ENCODE results near the gene SLC49A3.

DNA sequence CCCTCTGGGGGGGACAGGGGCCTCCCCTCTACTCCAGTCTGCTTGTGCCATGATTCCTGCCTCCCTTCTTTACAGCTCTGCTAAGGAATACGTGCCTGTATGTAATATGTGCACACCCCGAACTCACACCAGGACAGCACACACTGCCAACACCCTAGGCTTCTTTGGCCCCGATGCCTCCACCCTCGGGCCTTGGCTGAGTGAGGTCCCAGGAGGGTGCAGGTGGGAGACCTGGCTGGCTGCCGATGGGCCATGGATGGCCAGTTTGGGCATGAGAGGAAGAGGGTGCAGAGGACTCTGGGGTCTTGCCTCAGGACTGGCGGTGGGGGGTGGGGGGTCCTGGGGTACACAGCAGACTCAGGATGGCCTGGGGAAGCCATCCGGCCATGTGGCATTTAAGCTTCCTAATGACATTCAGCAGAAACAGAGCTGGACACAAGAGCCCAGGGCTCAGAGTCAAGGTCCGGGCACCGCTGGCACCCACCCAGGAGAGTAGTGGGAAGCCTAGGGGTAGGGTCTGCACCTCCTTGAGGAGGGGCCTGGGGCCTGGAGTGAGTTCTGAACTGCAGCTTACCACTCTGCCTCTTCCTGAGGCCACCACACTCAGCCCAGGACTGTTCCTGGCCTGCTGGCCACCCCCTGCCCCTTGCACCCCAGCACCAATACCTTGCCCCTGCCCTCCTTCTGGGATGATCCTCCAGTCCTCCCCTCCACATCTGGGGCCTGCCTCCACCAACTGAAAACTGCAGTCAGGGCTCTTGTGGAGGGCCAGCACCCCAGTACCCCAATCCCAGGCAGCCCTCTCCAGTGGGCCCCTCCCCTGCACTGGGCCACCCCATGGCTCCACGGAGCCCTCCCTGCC is 14.6 kb upstream of the SLC49A3 start:
- TF ChIP-seq, protein P1, sequence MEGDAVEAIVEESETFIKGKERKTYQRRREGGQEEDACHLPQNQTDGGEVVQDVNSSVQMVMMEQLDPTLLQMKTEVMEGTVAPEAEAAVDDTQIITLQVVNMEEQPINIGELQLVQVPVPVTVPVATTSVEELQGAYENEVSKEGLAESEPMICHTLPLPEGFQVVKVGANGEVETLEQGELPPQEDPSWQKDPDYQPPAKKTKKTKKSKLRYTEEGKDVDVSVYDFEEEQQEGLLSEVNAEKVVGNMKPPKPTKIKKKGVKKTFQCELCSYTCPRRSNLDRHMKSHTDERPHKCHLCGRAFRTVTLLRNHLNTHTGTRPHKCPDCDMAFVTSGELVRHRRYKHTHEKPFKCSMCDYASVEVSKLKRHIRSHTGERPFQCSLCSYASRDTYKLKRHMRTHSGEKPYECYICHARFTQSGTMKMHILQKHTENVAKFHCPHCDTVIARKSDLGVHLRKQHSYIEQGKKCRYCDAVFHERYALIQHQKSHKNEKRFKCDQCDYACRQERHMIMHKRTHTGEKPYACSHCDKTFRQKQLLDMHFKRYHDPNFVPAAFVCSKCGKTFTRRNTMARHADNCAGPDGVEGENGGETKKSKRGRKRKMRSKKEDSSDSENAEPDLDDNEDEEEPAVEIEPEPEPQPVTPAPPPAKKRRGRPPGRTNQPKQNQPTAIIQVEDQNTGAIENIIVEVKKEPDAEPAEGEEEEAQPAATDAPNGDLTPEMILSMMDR (IDR thresholded peaks at IDR 0.05): no peak
- TF ChIP-seq EP300 (IDR thresholded peaks at IDR 0.05) (no peak), POLR2AphosphoS5 (IDR thresholded peaks at IDR 0.05) (no peak), POLR2A (IDR thresholded peaks at IDR 0.05) (no peak)
